ENCODE measurements around the gene CDKN2B-AS1.

GRCh38 chr9:22129133-22129532 lies 134.5 kb downstream of the CDKN2B-AS1 start:
- TF ChIP-seq POLR2AphosphoS5 (IDR thresholded peaks at IDR 0.05) (no peak), POLR2A (IDR thresholded peaks at IDR 0.05) (no peak)
- TF ChIP-seq, protein P1, sequence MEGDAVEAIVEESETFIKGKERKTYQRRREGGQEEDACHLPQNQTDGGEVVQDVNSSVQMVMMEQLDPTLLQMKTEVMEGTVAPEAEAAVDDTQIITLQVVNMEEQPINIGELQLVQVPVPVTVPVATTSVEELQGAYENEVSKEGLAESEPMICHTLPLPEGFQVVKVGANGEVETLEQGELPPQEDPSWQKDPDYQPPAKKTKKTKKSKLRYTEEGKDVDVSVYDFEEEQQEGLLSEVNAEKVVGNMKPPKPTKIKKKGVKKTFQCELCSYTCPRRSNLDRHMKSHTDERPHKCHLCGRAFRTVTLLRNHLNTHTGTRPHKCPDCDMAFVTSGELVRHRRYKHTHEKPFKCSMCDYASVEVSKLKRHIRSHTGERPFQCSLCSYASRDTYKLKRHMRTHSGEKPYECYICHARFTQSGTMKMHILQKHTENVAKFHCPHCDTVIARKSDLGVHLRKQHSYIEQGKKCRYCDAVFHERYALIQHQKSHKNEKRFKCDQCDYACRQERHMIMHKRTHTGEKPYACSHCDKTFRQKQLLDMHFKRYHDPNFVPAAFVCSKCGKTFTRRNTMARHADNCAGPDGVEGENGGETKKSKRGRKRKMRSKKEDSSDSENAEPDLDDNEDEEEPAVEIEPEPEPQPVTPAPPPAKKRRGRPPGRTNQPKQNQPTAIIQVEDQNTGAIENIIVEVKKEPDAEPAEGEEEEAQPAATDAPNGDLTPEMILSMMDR (IDR thresholded peaks at IDR 0.05): no peak

All from sigmoid colon (tissue), 4 donors.